Nephron (organoid): ENCODE results near the gene ACOXL.

Experiments used
- H3K27ac Mint-ChIP-seq, 3 experiments: 2 replicates each; pipeline ENCODE4 v1.8.0; 2020; ENCODE audit warnings: mixed read lengths in 3 of 3, mild to moderate bottlenecking in 2 of 3, moderate library complexity in 1 of 3
- H3K27me3 Mint-ChIP-seq: 2 replicates; pipeline ENCODE4 v1.8.0; 2021; ENCODE audit warnings: low read depth, mild to moderate bottlenecking, moderate library complexity, mixed read lengths
- H3K36me3 Mint-ChIP-seq: 2 replicates; pipeline ENCODE4 v1.8.0; 2020; ENCODE audit warnings: low read depth, mixed read lengths
- H3K4me1 Mint-ChIP-seq: 2 replicates; pipeline ENCODE4 v1.8.0; 2020; ENCODE audit warnings: mixed read lengths
- H3K4me3 Mint-ChIP-seq, 3 experiments: 2 replicates each; pipeline ENCODE4 v1.8.0; 2020; ENCODE audit warnings: mild to moderate bottlenecking in 3 of 3, mixed read lengths in 3 of 3, moderate library complexity in 2 of 3
- H3K9me3 Mint-ChIP-seq: 2 replicates; pipeline ENCODE4 v1.8.0; 2020; ENCODE audit warnings: mixed read lengths
- CTCF ChIP-seq, 3 experiments: fragments of 200-600 bp; sonication (generic); IDR thresholded peaks; one replicate each; pipeline ENCODE4 v1.5.0; 2021; ENCODE audit warnings: antibody characterized with exemption in 3 of 3; ENCODE audit not compliant: unreplicated experiment in 3 of 3

Gene ACOXL

GRCh38 chr2:111099402-111099801 is 367.0 kb downstream of the ACOXL start:
- no peaks in the 10 kb centered on the region for H3K9me3 Mint-ChIP-seq
- H3K4me1 Mint-ChIP-seq, result no peaks in the 10 kb centered on the region
- H3K27ac Mint-ChIP-seq, result no peak overlapping the region
- H3K27me3 Mint-ChIP-seq, result no peaks in the 10 kb centered on the region
- no peak overlapping the region for H3K4me3 Mint-ChIP-seq
- no peaks in the 10 kb centered on the region for H3K36me3 Mint-ChIP-seq
- TF ChIP-seq CTCF (IDR thresholded peaks at IDR 0.05; ENCODE audit: unreplicated experiment in 3 of 3), result no peak

GRCh38 chr2:111100087-111100764 is 367.9 kb downstream of the ACOXL start:
- Mint-ChIP-seq H3K4me1 (no peaks in the 10 kb centered on the region), H3K36me3 (no peaks in the 10 kb centered on the region), H3K9me3 (no peaks in the 10 kb centered on the region), H3K27ac (no peak overlapping the region), H3K27me3 (no peaks in the 10 kb centered on the region), H3K4me3 (no peak overlapping the region)
- TF ChIP-seq CTCF (IDR thresholded peaks at IDR 0.05; ENCODE audit: unreplicated experiment in 3 of 3), result no peak

GRCh38 chr2:111100765-111101162 is 368.4 kb downstream of the ACOXL start:
- no peaks in the 10 kb centered on the region for H3K27me3 Mint-ChIP-seq
- H3K27ac Mint-ChIP-seq, result no peak overlapping the region
- H3K9me3 Mint-ChIP-seq, result no peaks in the 10 kb centered on the region
- no peaks in the 10 kb centered on the region for H3K36me3 Mint-ChIP-seq
- H3K4me1 Mint-ChIP-seq, result no peaks in the 10 kb centered on the region
- H3K4me3 Mint-ChIP-seq, result no peak overlapping the region
- no peak for TF ChIP-seq CTCF (IDR thresholded peaks at IDR 0.05; ENCODE audit: unreplicated experiment in 3 of 3)

- Mint-ChIP-seq H3K4me1 (no peaks in the 10 kb centered on the region), H3K36me3 (no peaks in the 10 kb centered on the region), H3K27ac (no peak overlapping the region), H3K9me3 (no peaks in the 10 kb centered on the region), H3K27me3 (no peaks in the 10 kb centered on the region), H3K4me3 (no peak overlapping the region)
- no peak for TF ChIP-seq CTCF (IDR thresholded peaks at IDR 0.05; ENCODE audit: unreplicated experiment in 3 of 3)
These were observed 369.2 kb downstream of the ACOXL start for GRCh38 chr2:111101592-111101991.

- no peaks in the 10 kb centered on the region for H3K4me1 Mint-ChIP-seq
- no peaks in the 10 kb centered on the region for H3K9me3 Mint-ChIP-seq
- no peaks in the 10 kb centered on the region for H3K27me3 Mint-ChIP-seq
- no peak for TF ChIP-seq CTCF (IDR thresholded peaks at IDR 0.05; ENCODE audit: unreplicated experiment in 3 of 3)
- H3K36me3 Mint-ChIP-seq, result no peaks in the 10 kb centered on the region
- no peak overlapping the region for H3K4me3 Mint-ChIP-seq
- H3K27ac Mint-ChIP-seq, result no peak overlapping the region
These were observed 369.8 kb downstream of the ACOXL start for GRCh38 chr2:111102216-111102615.

GRCh38 chr2:111105926-111106325 is 373.6 kb downstream of the ACOXL start:
- H3K9me3 Mint-ChIP-seq, result no peaks in the 10 kb centered on the region

More at GRCh38 chr2:111105926-111106325, 373.6 kb downstream of the ACOXL start:
- Mint-ChIP-seq H3K27me3 (peaks cover 6% of the 10 kb centered on the region), H3K36me3 (no peaks in the 10 kb centered on the region), H3K27ac (no peak overlapping the region), H3K4me1 (no peaks in the 10 kb centered on the region), H3K4me3 (no peak overlapping the region)
- no peak for TF ChIP-seq CTCF (IDR thresholded peaks at IDR 0.05; ENCODE audit: unreplicated experiment in 3 of 3)
